ENCODE data around the gene TOX4. TPM values are rescaled to one million over a fixed set of nuclear protein-coding genes. Genes with fewer than 3 reads are reported as not detected.
"Not testable (repeated sequence)": the region's sequence is repeated elsewhere in the genome, so short reads cannot be mapped to it uniquely, and the experiment has no call there.

The TOX4 gene
- total RNA-seq (10 to 100 TPM; 25.9 to 39.1 TPM), polyA plus RNA-seq (ENCODE audit: insufficient read length in 2 of 2) (10 to 100 TPM; 55.0 to 59.9 TPM)
- long read RNA-seq, donor 1, full-length matches to known transcripts, result 13 of 140 reads
- long read RNA-seq, donor 1, partial matches to known transcripts, result 93 of 140 reads
- long read RNA-seq, donor 1, other reads (novel, unspliced or antisense), result 34 of 140 reads
- long read RNA-seq, donor 2, partial matches to known transcripts, result 27 of 29 reads
- long read RNA-seq, donor 2, other reads (novel, unspliced or antisense), result 0 of 29 reads
- long read RNA-seq, donor 3, full-length matches to known transcripts, result 4 of 26 reads
- long read RNA-seq, donor 3, partial matches to known transcripts, result 22 of 26 reads
- long read RNA-seq, donor 3, other reads (novel, unspliced or antisense), result 0 of 26 reads
- long read RNA-seq, donor 4, full-length matches to known transcripts, result 24 of 257 reads
- long read RNA-seq, donor 4, partial matches to known transcripts, result 206 of 257 reads
- long read RNA-seq, donor 4, other reads (novel, unspliced or antisense), result 27 of 257 reads

DNA sequence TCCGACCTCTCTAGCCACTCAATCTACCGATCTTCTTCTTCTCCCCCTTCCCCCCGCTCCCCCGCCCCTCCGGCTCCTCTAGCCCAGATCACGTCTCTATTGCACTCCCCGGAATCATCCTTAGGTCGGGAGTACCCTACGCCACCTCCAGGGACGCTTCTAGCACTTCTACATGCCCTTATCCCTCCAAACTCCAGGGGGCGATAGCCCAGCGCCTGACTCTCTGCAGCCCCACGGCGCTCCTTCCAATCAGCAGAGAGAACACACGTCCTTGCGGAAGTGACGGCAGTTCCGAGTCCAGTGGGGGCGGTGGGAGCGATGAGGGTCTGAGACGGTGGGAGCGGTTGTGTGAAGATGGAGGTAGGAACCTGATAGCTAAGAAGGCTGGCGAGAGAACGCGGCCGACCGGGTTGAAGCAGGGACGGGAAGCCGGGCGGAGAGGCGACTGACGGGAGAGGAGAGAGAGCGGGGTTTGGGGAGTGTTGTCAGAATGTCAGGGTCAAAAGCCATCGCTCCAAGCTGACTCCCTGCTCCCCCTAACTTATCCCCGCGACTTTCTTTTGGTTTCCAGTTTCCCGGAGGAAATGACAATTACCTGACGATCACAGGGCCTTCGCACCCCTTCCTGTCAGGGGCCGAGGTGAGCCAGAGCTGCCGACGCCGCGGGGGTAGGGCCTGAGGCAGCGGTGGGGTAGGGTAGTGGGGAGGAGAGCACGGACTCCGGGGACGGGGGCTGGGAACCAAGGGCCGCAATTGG lies at the start of gene TOX4, which contains the start of gene RAB2B:
Gene TOX4, plus strand, starts transcription at position 271 of the 757 bp plus-strand sequence. Its CDS starts 84 bp downstream, at position 355.
Gene RAB2B, minus strand, starts transcription at position 35 of the 757 bp plus-strand sequence. CDS start 87 bp downstream, outside the sequence.
- peaks cover 5% of the 10 kb centered on the region for H3K4me1 ChIP-seq (ENCODE audit: control insufficient read depth, insufficient read depth, low read length)
- under 1% methylated on average over 40 of the region's 49 CpGs for WGBS (ENCODE audit: insufficient coverage)
- no peaks in the 10 kb centered on the region for H3K27me3 ChIP-seq (ENCODE audit: control insufficient read depth, insufficient read depth, low read length)
- peak; percentile 96 to 100 (median 99) for DNase-seq (ENCODE audit: low read depth in 4 of 6, low spot score in 6 of 6)
- H3K4me3 ChIP-seq (ENCODE audit: low read depth, low read length), result peak within 1 kb of the TSS; percentile 96
- H3K36me3 ChIP-seq (ENCODE audit: control insufficient read depth, insufficient read depth, low read length), result peaks cover 10% of the 10 kb centered on the region
- H3K9me3 ChIP-seq (ENCODE audit: control insufficient read depth, insufficient read depth, low read length), result no peaks in the 10 kb centered on the region
- H3K27ac ChIP-seq (ENCODE audit: low read depth, low read length), result peak within 1 kb of the TSS; percentile 87

DNA sequence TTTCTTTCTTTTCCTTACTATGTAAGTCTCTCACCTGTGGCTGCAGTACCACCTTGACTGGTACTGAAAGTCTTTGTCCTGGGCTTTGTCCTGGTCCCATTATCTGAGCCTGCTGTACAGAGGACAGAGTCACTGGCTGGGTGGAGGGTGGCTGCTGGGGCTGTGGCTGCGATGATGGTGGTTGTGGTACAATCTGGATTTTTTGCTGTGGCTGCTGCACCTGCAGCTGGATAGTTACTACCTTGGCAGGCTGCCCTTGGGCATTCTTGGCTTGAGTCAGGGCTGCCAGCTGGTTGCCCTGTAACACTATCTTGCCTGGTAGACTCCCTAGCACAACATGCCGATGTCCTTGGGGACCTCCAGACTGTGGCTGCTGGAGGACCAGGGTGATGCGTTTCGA lies 48.1 kb upstream of the TOX4 start:
- Histone ChIP-seq H3K27ac (ENCODE audit: low read depth, low read length) (no peak overlapping the region), H3K4me3 (ENCODE audit: low read depth, low read length) (no peak overlapping the region), H3K9me3 (ENCODE audit: control insufficient read depth, insufficient read depth, low read length) (no peaks in the 10 kb centered on the region), H3K27me3 (ENCODE audit: control insufficient read depth, insufficient read depth, low read length) (no peaks in the 10 kb centered on the region), H3K4me1 (ENCODE audit: control insufficient read depth, insufficient read depth, low read length) (no peaks in the 10 kb centered on the region), H3K36me3 (ENCODE audit: control insufficient read depth, insufficient read depth, low read length) (peaks cover 47% of the 10 kb centered on the region)
- 63% methylated on average over 1 of the region's 4 CpGs for WGBS (ENCODE audit: insufficient coverage)
- DNase-seq (ENCODE audit: low read depth in 4 of 6, low spot score in 6 of 6), result peak in 2 of 6 donors; percentile 3 to 6

DNA sequence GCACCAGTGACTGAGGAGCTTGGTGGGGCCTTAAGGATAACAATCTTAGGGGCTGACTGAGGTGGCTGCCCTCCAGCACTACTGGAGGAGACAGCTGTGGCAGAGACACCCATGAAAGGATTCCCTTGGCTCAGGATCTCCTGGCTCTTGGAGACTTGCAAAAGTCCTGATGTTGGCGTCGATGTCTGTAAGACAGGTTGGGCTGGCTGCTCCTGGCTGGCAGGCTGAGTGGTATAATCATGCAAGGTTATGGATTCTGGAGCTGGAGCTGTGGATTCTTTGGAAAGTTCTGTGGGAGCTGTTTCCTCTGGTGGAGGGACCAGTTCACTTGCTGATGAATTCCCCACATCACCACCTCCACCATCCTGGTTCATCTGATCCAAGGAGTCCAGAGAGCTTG lies 45.9 kb upstream of the TOX4 start:
- WGBS (ENCODE audit: insufficient coverage), result 100% methylated on average over 2 of the region's 2 CpGs
- Histone ChIP-seq H3K9me3 (ENCODE audit: control insufficient read depth, insufficient read depth, low read length) (no peaks in the 10 kb centered on the region), H3K4me1 (ENCODE audit: control insufficient read depth, insufficient read depth, low read length) (no peaks in the 10 kb centered on the region), H3K36me3 (ENCODE audit: control insufficient read depth, insufficient read depth, low read length) (peaks cover 33% of the 10 kb centered on the region), H3K4me3 (ENCODE audit: low read depth, low read length) (no peak overlapping the region), H3K27ac (ENCODE audit: low read depth, low read length) (no peak overlapping the region), H3K27me3 (ENCODE audit: control insufficient read depth, insufficient read depth, low read length) (no peaks in the 10 kb centered on the region)
- no peak for DNase-seq (ENCODE audit: low read depth in 4 of 6, low spot score in 6 of 6)

DNA sequence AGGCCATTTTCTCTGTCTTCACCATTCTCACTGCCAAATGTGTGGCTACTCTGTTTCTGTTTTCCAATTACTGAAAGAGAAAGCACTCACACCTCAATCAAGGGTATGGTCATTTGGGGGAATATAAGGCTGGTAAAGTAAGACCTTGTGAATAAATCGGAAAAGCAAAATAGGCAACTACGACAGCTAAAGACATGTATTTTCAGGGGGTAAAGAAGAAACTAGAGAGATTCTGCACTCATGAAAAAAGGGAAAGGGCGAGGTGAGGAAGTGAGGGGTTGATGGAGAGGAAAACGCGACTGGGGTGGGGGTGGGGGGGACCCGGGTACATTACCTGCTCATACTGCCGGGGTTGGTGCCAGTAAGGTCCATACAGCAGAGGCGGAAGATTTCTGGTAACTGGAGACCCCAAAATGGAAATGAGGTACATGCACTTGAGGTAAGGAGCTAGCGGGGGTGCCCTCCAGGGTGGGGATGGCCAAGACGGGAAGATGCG lies 40.4 kb upstream of the TOX4 start:
- H3K4me3 ChIP-seq (ENCODE audit: low read depth, low read length), result peak overlapping the region; percentile 81
- no peaks in the 10 kb centered on the region for H3K9me3 ChIP-seq (ENCODE audit: control insufficient read depth, insufficient read depth, low read length)
- peaks cover 12% of the 10 kb centered on the region for H3K4me1 ChIP-seq (ENCODE audit: control insufficient read depth, insufficient read depth, low read length)
- peaks cover 2% of the 10 kb centered on the region for H3K36me3 ChIP-seq (ENCODE audit: control insufficient read depth, insufficient read depth, low read length)
- H3K27ac ChIP-seq (ENCODE audit: low read depth, low read length), result peak overlapping the region; percentile 57
- DNase-seq (ENCODE audit: low read depth in 4 of 6, low spot score in 6 of 6), result peak in 1 of 6 donors; percentile 32
- WGBS (ENCODE audit: insufficient coverage), result 2% methylated on average over 11 of the region's 11 CpGs
- no peaks in the 10 kb centered on the region for H3K27me3 ChIP-seq (ENCODE audit: control insufficient read depth, insufficient read depth, low read length)

DNA sequence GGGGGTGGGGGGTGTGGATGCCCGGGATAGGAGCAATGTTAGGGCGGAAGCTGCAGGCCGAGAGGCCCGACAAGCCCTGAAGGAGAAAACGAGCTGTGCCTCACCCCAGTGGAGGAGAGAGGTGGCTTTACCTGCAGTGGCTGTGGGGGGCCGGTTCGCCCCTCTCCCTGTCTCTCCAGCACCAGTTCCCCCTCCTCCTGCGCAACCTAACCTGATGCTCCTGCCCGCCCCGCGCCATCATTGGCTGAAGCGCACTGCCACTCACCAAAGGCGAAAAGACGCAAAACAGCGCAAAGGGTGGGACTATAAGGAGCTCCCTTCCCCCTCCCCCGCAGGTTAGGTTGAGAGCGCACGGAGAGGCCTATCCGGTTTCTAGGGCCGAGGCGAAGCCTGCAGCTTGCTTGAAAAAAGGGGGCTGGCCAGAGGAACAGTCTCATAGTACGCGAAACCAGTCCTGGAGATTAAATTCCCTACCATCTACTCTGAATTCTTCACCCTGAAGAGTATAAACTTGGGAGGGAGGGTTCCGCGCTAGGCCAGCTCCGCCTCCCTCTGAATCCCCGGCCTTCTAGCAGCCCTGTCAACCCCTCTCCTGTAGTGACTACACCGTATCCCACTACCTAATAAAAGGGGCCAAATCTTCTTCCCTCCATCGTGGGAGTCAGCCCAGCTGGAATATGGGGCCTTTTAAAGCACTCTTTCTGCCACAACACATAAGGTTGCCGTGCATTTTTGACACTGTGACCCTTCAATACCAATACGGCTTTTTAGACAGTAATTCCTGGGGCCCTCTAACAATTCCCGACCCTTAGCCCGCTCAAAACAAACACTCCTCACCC lies 39.7 kb upstream of the TOX4 start:
- H3K4me1 ChIP-seq (ENCODE audit: control insufficient read depth, insufficient read depth, low read length), result peaks cover 12% of the 10 kb centered on the region
- H3K36me3 ChIP-seq (ENCODE audit: control insufficient read depth, insufficient read depth, low read length), result peaks cover 2% of the 10 kb centered on the region
- peak overlapping the region; percentile 94 for H3K27ac ChIP-seq (ENCODE audit: low read depth, low read length)
- 2% methylated on average over 21 of the region's 33 CpGs for whole genome bisulfite sequencing (ENCODE audit: insufficient coverage)
- no peaks in the 10 kb centered on the region for H3K27me3 ChIP-seq (ENCODE audit: control insufficient read depth, insufficient read depth, low read length)
- peak overlapping the region; percentile 81 for H3K4me3 ChIP-seq (ENCODE audit: low read depth, low read length)
- peak; percentile 99 to 100 (median 100) for DNase-seq (ENCODE audit: low read depth in 4 of 6, low spot score in 6 of 6)
- no peaks in the 10 kb centered on the region for H3K9me3 ChIP-seq (ENCODE audit: control insufficient read depth, insufficient read depth, low read length)

DNA sequence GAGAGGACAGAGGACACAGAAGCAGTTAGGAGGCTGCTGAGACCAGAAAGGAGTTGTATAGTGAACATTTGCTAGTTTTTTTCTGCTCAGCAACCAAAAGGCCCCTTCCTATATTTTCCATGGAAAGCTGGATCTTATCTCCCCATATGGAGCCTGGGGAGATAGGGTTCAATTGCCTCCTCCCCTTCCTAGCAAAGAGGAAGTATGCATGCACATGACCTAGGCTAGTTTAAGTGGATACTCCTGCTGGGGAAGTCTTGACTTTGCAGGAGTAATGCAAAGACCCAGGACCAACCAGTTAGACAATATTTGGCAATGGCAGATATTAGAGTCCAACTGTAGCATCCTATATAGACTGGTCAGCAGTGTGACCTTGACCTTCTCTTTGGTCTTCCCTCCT lies 36.1 kb upstream of the TOX4 start:
- H3K27me3 ChIP-seq (ENCODE audit: control insufficient read depth, insufficient read depth, low read length), result no peaks in the 10 kb centered on the region
- no peak for DNase-seq (ENCODE audit: low read depth in 4 of 6, low spot score in 6 of 6)
- no peaks in the 10 kb centered on the region for H3K9me3 ChIP-seq (ENCODE audit: control insufficient read depth, insufficient read depth, low read length)
- peaks cover 2% of the 10 kb centered on the region for H3K36me3 ChIP-seq (ENCODE audit: control insufficient read depth, insufficient read depth, low read length)
- H3K27ac ChIP-seq (ENCODE audit: low read depth, low read length), result no peak overlapping the region
- H3K4me3 ChIP-seq (ENCODE audit: low read depth, low read length), result no peak overlapping the region
- H3K4me1 ChIP-seq (ENCODE audit: control insufficient read depth, insufficient read depth, low read length), result peaks cover 12% of the 10 kb centered on the region

DNA sequence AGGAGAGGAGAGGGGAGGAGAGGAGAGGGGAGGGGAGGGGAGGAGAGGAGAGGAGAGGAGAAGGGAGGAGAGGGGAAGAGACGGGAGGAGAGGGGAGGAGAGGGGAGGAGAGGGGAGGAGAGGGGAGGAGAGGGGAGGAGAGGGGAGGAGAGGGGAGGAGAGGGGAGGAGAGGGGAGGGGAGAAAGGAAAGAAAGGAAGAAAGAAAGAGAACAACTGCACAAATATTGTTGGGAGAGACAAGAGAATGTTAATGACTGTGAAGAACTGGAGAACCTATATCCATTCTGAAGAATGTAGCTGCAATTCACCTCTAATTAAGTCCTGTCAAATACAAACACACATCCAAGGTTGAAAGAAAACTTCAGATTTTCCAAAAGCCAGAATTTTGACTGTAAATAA lies 34.3 kb upstream of the TOX4 start:
- not testable (repeated sequence) for H3K9me3 ChIP-seq (ENCODE audit: control insufficient read depth, insufficient read depth, low read length); H3K4me1 ChIP-seq (ENCODE audit: control insufficient read depth, insufficient read depth, low read length); H3K27ac ChIP-seq (ENCODE audit: low read depth, low read length); H3K27me3 ChIP-seq (ENCODE audit: control insufficient read depth, insufficient read depth, low read length); DNase-seq (ENCODE audit: low read depth in 4 of 6, low spot score in 6 of 6); H3K4me3 ChIP-seq (ENCODE audit: low read depth, low read length); H3K36me3 ChIP-seq (ENCODE audit: control insufficient read depth, insufficient read depth, low read length)
- WGBS (ENCODE audit: insufficient coverage), result no CpG with 5 or more reads among the region's 1 CpG

DNA sequence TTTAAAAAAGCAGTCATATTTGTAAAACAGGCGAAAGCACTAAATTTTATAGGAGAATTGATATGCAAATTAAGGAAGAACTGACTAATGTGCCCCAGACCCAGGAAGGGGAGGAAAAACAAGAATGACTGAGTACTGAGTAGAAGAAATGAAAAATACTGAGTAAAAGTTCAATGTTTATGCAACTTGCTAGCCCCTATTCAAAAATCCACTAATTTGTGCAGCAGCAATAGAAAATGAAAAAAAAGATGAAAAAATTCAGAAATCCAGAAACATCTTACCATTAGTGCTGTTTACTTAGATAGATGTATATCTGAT lies 27.1 kb upstream of the TOX4 start:
- DNase-seq (ENCODE audit: low read depth in 4 of 6, low spot score in 6 of 6), result no peak
- Histone ChIP-seq H3K4me1 (ENCODE audit: control insufficient read depth, insufficient read depth, low read length) (peaks cover 9% of the 10 kb centered on the region), H3K36me3 (ENCODE audit: control insufficient read depth, insufficient read depth, low read length) (peaks cover 11% of the 10 kb centered on the region), H3K4me3 (ENCODE audit: low read depth, low read length) (no peak overlapping the region), H3K27ac (ENCODE audit: low read depth, low read length) (no peak overlapping the region), H3K9me3 (ENCODE audit: control insufficient read depth, insufficient read depth, low read length) (no peaks in the 10 kb centered on the region), H3K27me3 (ENCODE audit: control insufficient read depth, insufficient read depth, low read length) (no peaks in the 10 kb centered on the region)
- WGBS (ENCODE audit: insufficient coverage), result no CpG with 5 or more reads among the region's 1 CpG

Measured in spinal cord (tissue), 10 donors.